ENCODE data around the gene INPP5K. TPM values are rescaled to one million over a fixed set of nuclear protein-coding genes. Genes with fewer than 3 reads are reported as not detected.

INPP5K gene
- total RNA-seq, 2 donors from 2014 or later, result 64.9 to 78.1 TPM

DNA sequence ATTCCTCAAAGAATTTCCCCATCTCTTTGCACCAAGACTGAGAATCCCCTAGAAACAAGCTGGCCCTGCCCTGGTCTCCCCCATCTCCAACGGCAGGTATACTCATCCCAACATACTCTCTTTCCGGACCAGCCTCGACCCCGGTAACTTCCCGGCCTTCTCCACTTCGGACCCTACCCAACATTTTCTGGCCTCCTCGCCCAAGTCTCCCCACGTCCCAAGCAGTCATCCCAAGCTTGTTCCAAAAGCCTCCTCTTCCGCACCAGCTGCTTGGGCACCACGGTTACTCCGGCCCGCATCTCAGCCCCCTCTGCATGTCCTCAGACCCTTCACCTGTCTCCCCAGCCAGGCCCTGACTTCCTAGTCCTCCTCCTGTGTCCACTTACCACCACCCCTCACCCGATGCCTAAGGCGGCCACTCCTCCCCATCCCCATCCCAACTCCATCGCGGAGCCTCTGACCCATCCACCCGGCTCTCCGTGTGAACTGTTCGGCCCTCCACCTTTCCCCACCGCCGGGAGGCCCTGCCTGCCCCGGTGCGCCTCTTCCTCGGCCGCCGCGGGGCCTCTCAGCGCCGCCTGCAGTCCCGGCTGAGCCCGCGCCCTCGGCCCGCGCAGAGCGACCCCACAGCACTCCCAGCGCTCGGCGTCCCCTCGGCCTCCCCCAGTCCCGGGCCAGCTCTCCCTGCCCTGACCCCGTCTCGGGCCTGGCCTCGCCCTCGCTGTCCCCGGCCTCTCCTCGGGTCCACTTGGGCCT, 45.2 kb upstream of the INPP5K start:
- TF ChIP-seq, protein P1, sequence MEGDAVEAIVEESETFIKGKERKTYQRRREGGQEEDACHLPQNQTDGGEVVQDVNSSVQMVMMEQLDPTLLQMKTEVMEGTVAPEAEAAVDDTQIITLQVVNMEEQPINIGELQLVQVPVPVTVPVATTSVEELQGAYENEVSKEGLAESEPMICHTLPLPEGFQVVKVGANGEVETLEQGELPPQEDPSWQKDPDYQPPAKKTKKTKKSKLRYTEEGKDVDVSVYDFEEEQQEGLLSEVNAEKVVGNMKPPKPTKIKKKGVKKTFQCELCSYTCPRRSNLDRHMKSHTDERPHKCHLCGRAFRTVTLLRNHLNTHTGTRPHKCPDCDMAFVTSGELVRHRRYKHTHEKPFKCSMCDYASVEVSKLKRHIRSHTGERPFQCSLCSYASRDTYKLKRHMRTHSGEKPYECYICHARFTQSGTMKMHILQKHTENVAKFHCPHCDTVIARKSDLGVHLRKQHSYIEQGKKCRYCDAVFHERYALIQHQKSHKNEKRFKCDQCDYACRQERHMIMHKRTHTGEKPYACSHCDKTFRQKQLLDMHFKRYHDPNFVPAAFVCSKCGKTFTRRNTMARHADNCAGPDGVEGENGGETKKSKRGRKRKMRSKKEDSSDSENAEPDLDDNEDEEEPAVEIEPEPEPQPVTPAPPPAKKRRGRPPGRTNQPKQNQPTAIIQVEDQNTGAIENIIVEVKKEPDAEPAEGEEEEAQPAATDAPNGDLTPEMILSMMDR (IDR thresholded peaks at IDR 0.05), result peak in 1 of 2 donors; percentile 52
- peaks cover 0 to 23% of the 10 kb centered on the region in 2 donors for H3K4me1 ChIP-seq

DNA sequence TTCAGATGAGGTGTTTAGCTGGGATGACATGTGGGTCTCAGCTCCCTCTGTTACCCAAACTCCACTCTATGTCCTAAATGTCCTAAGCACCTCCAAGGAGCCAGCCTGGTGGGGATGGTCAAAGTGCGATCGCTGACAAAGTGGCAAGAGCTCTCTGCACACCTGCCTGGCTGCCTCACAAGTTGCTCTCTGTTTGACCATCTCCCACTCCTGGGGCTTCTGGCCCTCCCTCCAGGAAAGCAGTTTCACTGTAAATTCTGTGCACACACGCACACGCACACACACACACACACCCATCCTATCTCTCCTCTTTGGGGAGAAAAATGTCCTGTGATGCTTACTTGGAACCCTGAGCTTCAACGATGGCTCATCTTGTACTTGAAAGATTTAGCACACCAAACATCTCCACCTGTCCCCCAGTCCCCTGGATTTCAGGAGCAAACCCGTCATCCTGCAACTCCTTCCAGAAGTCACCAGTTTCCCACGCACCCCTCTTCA, 44.5 kb upstream of the INPP5K start:
- TF ChIP-seq, protein P1 (IDR thresholded peaks at IDR 0.05), result no peak
- no peak for DNase-seq (ENCODE audit: low spot score)
- no peaks in the 10 kb centered on the region for H3K27me3 ChIP-seq
- H3K4me1 ChIP-seq, result peaks cover 0 to 29% of the 10 kb centered on the region in 2 donors
- H3K4me3 ChIP-seq, result peak overlapping the region; percentile 62 to 88
- H3K9me3 ChIP-seq, result no peaks in the 10 kb centered on the region
- no peak overlapping the region for H3K27ac ChIP-seq
- H3K36me3 ChIP-seq, result peaks cover 5% of the 10 kb centered on the region

More for the DNA sequence above, 45.2 kb upstream of the INPP5K start:
- no peak for DNase-seq (ENCODE audit: low spot score)
- no peaks in the 10 kb centered on the region for H3K27me3 ChIP-seq
- peak overlapping the region; percentile 83 to 84 for H3K27ac ChIP-seq
- no peaks in the 10 kb centered on the region for H3K9me3 ChIP-seq
- peaks cover 5% of the 10 kb centered on the region for H3K36me3 ChIP-seq
- H3K4me3 ChIP-seq, result peak overlapping the region; percentile 62 to 88

DNA sequence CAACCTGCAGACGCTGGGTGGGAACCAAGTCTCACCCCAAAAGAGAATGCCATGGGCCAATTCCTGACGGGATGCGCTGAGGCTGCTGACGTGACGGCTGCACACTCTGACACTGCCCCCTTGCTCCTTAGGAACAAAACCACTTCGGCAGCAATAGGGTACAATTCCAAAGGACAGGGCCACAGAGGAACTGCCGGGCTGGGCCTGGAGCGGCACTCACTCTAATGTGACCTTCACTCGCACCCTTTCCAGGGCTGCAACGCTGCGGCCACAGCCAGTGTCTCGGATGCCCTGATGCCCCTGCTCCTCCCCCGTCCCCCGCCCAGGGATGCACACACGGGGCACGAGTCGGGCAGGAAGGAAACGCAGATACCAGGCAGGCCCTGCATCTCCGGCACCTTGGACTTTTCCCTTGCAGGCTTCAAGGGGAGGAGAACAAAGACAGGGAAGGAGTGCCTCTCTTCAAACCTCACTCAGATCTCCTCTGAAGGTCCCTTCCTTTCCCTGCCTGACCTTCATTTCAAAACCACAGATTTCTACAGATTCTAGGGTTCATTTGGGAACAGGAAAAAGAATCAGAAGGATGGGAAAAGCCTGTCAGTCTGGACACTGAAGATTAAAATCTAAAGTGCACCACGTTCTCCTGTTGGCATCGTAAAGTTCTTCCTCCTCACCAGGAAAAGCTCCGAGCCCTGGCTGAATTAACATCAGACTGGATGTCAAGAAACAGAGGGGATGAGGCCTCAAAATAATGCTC, 43.9 kb upstream of the INPP5K start:
- no peak for DNase-seq (ENCODE audit: low spot score)
- Histone ChIP-seq H3K27me3 (no peaks in the 10 kb centered on the region), H3K36me3 (peaks cover 5% of the 10 kb centered on the region), H3K9me3 (no peaks in the 10 kb centered on the region), H3K27ac (no peak overlapping the region), H3K4me1 (peaks cover 0 to 35% of the 10 kb centered on the region in 2 donors), H3K4me3 (no peak overlapping the region)
- TF ChIP-seq, protein P1 (IDR thresholded peaks at IDR 0.05), result no peak

DNA sequence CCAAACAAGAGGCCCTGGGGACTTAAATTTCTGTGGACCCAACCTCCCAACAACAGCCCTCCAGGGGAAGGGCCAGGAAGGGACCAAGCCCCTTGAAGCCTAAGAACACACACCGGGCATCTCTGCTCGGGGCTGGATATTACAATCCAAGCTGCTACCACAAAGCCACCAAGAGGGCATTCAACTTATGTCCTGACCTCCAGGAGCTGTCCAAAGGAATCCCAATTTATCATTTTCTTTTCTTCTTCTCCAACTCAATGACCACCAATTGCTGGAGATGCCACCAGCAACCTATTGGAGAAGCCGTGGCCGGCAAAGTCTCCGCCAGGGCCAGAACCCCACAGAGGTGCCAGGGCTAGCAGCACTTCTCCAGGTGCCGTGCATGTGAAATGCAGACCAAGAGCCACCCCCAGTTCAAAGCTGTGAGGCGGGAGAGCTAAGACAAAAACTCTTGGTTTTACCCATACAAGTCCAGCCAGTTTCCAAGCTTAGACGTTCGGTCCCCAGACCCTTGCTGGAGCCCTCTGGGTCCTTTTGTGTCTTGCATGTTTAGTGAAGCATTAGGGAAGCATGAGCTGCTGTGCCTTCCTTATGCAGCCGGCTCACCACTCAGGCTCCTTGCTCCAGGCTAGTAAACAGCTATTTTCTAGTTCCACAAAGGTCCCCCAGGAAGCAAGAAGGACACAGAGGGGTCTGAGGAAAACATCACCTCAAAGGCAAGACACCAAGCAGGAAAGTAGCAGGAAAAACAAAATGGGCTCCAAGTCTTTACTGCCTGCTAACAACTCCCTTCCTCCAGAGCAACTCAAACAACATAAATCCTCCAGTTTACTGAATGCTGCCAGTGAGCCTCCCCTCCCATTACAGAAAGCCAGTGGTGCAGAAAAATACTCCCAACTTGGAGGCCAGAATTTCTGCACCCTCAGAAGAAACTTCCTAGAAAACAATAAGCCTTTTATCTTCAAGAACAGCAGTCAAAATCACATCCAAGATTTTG, 42.9 kb upstream of the INPP5K start:
- Histone ChIP-seq H3K36me3 (peaks cover 5% of the 10 kb centered on the region), H3K4me1 (peaks cover 0 to 44% of the 10 kb centered on the region in 2 donors), H3K27me3 (no peaks in the 10 kb centered on the region), H3K9me3 (no peaks in the 10 kb centered on the region), H3K27ac (no peak overlapping the region), H3K4me3 (no peak overlapping the region)
- TF ChIP-seq, protein P1 (IDR thresholded peaks at IDR 0.05), result no peak
- DNase-seq (ENCODE audit: low spot score), result no peak

DNA sequence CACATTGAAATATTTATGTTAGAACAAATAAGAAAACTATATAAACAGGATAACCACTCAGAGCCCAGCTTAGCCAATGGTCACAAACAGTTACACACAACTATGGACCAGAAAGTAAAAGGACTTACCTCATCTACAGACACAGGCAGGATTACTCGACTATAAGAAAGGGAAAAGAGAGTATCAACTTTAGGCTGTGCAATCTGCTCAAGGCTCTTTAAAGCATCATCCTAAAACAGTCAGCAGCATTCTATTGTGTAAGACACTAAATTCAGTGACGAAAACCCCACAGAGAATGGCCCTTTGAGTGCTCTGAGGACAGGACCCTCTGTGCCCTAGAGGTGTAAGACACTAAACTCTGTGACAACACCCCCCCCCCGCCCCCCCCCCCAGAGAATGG, 42.0 kb upstream of the INPP5K start:
- no peak overlapping the region for H3K4me3 ChIP-seq
- no peaks in the 10 kb centered on the region for H3K27me3 ChIP-seq
- peaks cover 0 to 50% of the 10 kb centered on the region in 2 donors for H3K4me1 ChIP-seq
- DNase-seq (ENCODE audit: low spot score), result no peak
- H3K36me3 ChIP-seq, result peaks cover 5% of the 10 kb centered on the region
- H3K9me3 ChIP-seq, result no peaks in the 10 kb centered on the region
- no peak overlapping the region for H3K27ac ChIP-seq
- TF ChIP-seq, protein P1 (IDR thresholded peaks at IDR 0.05), result no peak
